H9 (cell line): ENCODE measurements around the gene NPC1. TPM values are rescaled to one million over a fixed set of nuclear protein-coding genes. Genes with fewer than 3 reads are reported as not detected.

Source experiments
- DNase-seq: peaks from one replicate; pipeline ENCODE4 v3.0.0-alpha.2; 2017
- H2AFZ ChIP-seq: one replicate; pipeline ENCODE4 v1.6.1; 2013; ENCODE audit warnings: mild to moderate bottlenecking, low read length, control low read depth, moderate library complexity
- H2AK5ac ChIP-seq: 2 replicates; pipeline ENCODE4 v1.6.1; 2013; ENCODE audit warnings: low read length, control low read depth, mixed read lengths; ENCODE audit not compliant: insufficient read length
- H2BK120ac ChIP-seq: one replicate; pipeline ENCODE4 v1.6.1; 2013; ENCODE audit warnings: low read depth, mild to moderate bottlenecking, low read length, control low read depth, inconsistent platforms; ENCODE audit not compliant: poor library complexity, severe bottlenecking
- H2BK12ac ChIP-seq: 2 replicates; pipeline ENCODE4 v1.6.1; 2013; ENCODE audit warnings: low read length, control low read depth, mixed read lengths, low read depth; ENCODE audit not compliant: insufficient read length
- H2BK15ac ChIP-seq: 2 replicates; pipeline ENCODE4 v1.6.1; 2013; ENCODE audit warnings: low read depth, low read length, control low read depth
- H2BK20ac ChIP-seq: one replicate; pipeline ENCODE4 v1.6.1; 2013; ENCODE audit warnings: low read depth, mild to moderate bottlenecking, low read length, control low read depth, inconsistent platforms; ENCODE audit not compliant: poor library complexity, severe bottlenecking
- H2BK5ac ChIP-seq: 2 replicates; pipeline ENCODE4 v1.6.1; 2013; ENCODE audit warnings: low read length, control low read depth, mixed read lengths; ENCODE audit not compliant: insufficient read length
- H3K14ac ChIP-seq: 2 replicates; pipeline ENCODE4 v1.6.1; 2013; ENCODE audit warnings: low read length, control low read depth; ENCODE audit not compliant: insufficient read depth
- H3K18ac ChIP-seq: 2 replicates; pipeline ENCODE4 v1.6.1; 2013; ENCODE audit warnings: low read depth, mild to moderate bottlenecking, mixed read lengths, low read length, control low read depth; ENCODE audit not compliant: insufficient read length
- H3K23ac ChIP-seq: 2 replicates; pipeline ENCODE4 v1.6.1; 2013; ENCODE audit warnings: low read length, control low read depth, mixed read lengths, low read depth; ENCODE audit not compliant: insufficient read length
- H3K23me2 ChIP-seq: 2 replicates; pipeline ENCODE4 v1.6.1; 2013; ENCODE audit warnings: low read depth, mild to moderate bottlenecking, mixed read lengths, low read length, control low read depth; ENCODE audit not compliant: insufficient read length, poor library complexity, severe bottlenecking
- H3K27ac ChIP-seq: 2 replicates; pipeline ENCODE4 v1.5.1; 2013; ENCODE audit warnings: low read length, control low read depth, mixed read lengths, low read depth; ENCODE audit not compliant: insufficient read length
- H3K27me3 ChIP-seq: 2 replicates; pipeline ENCODE4 v1.6.1; 2013; ENCODE audit warnings: low read length, control low read depth, inconsistent platforms; ENCODE audit not compliant: insufficient read depth
- H3K4ac ChIP-seq: 2 replicates; pipeline ENCODE4 v1.6.1; 2013; ENCODE audit warnings: low read depth, mild to moderate bottlenecking, control low read depth, inconsistent platforms, low read length, moderate library complexity
- H3K4me1 ChIP-seq: 2 replicates; pipeline ENCODE4 v1.6.1; 2013; ENCODE audit warnings: low read length, control low read depth, inconsistent platforms; ENCODE audit not compliant: insufficient read depth
- H3K4me2 ChIP-seq: 2 replicates; pipeline ENCODE4 v1.6.1; 2013; ENCODE audit warnings: low read length, control low read depth, mixed read lengths; ENCODE audit not compliant: insufficient read length, insufficient read depth
- H3K56ac ChIP-seq: 2 replicates; pipeline ENCODE4 v1.6.1; 2013; ENCODE audit warnings: low read depth, mild to moderate bottlenecking, mixed read lengths, low read length, control low read depth; ENCODE audit not compliant: insufficient read length
- H3K79me1 ChIP-seq: 2 replicates; pipeline ENCODE4 v1.6.1; 2013; ENCODE audit warnings: low read depth, mild to moderate bottlenecking, moderate library complexity, low read length, control low read depth, inconsistent platforms; ENCODE audit not compliant: insufficient read depth, poor library complexity, severe bottlenecking
- H3K79me2 ChIP-seq: 2 replicates; pipeline ENCODE4 v1.6.1; 2013; ENCODE audit warnings: low read length, control low read depth, inconsistent platforms; ENCODE audit not compliant: insufficient read depth
- H3K9ac ChIP-seq: 2 replicates; pipeline ENCODE4 v1.6.1; 2013; ENCODE audit warnings: low read length, control low read depth, mixed read lengths; ENCODE audit not compliant: insufficient read length; ENCODE audit errors: extremely low read depth
- H3K9me3 ChIP-seq: one replicate; pipeline ENCODE4 v1.6.1; 2013; ENCODE audit warnings: low read depth, low read length, inconsistent platforms; ENCODE audit not compliant: control insufficient read depth
- H3T11ph ChIP-seq: one replicate; pipeline ENCODE4 v1.6.1; 2013; ENCODE audit warnings: mild to moderate bottlenecking, low read length, control low read depth, inconsistent platforms
- H4K20me1 ChIP-seq: one replicate; pipeline ENCODE4 v1.6.1; 2013; ENCODE audit not compliant: control insufficient read depth, insufficient read length, insufficient read depth
- H4K5ac ChIP-seq: 2 replicates; pipeline ENCODE4 v1.6.1; 2013; ENCODE audit warnings: low read depth, mild to moderate bottlenecking, mixed read lengths, low read length, control low read depth; ENCODE audit not compliant: insufficient read length
- H4K8ac ChIP-seq: replicated peaks from 2 replicates; pipeline ENCODE4 v1.6.1; 2013; ENCODE audit warnings: low read length, control low read depth, mixed read lengths, low read depth; ENCODE audit not compliant: insufficient read length
- H4K91ac ChIP-seq: 2 replicates; pipeline ENCODE4 v1.6.1; 2013; ENCODE audit warnings: low read depth, mild to moderate bottlenecking, moderate library complexity, mixed read lengths, low read length, control low read depth; ENCODE audit not compliant: insufficient read length
- H3K27ac Mint-ChIP-seq, 3 experiments: 2 replicates in 2 of 3; 3 replicates in 1 of 3; pipeline ENCODE4 v1.8.0; 2020 to 2021; ENCODE audit warnings: mixed read lengths in 3 of 3, mild to moderate bottlenecking in 1 of 3, moderate library complexity in 1 of 3
- H3K27me3 Mint-ChIP-seq: 2 replicates; pipeline ENCODE4 v1.8.0; 2021; ENCODE audit warnings: low read depth, mild to moderate bottlenecking, moderate library complexity, mixed read lengths
- H3K36me3 Mint-ChIP-seq, 3 experiments: 2 replicates in 2 of 3; 3 replicates in 1 of 3; pipeline ENCODE4 v1.8.0; 2020 to 2021; ENCODE audit warnings: low read depth in 3 of 3, mixed read lengths in 3 of 3; ENCODE audit not compliant: insufficient read depth in 1 of 3
- H3K4me1 Mint-ChIP-seq, 2 experiments: 2 replicates each; pipeline ENCODE4 v1.8.0; 2020; ENCODE audit warnings: mixed read lengths in 2 of 2
- H3K4me3 Mint-ChIP-seq, 2 experiments: 2 replicates in 1 of 2; 3 replicates in 1 of 2; pipeline ENCODE4 v1.8.0; 2020 to 2021; ENCODE audit warnings: mild to moderate bottlenecking in 2 of 2, mixed read lengths in 2 of 2, moderate library complexity in 1 of 2
- H3K9me3 Mint-ChIP-seq, 2 experiments: 2 replicates in 1 of 2; 3 replicates in 1 of 2; pipeline ENCODE4 v1.8.0; 2020; ENCODE audit warnings: mild to moderate bottlenecking in 2 of 2, mixed read lengths in 2 of 2, moderate library complexity in 1 of 2
- CTCF ChIP-seq: fragments of 200-600 bp; sonication (generic); conservative IDR thresholded peaks from 3 replicates; pipeline ENCODE4 v1.8.0; 2021; ENCODE audit warnings: antibody characterized with exemption, mild to moderate bottlenecking
- WGBS: extraction: QIAGEN DNeasy Blood & Tissue Kit; methylation state at CpG from one replicate; pipeline ENCODE4 v1.1.7; 2013; ENCODE audit warnings: missing lambda C conversion rate, low lambda C conversion rate, mixed read lengths; ENCODE audit not compliant: insufficient read length; ENCODE audit errors: extremely low coverage; 5-methylcytosine and 5-hydroxymethylcytosine counted together
- total RNA-seq: library from RNA; stranded (reverse); gene quantifications from 2 replicates; pipeline ENCODE4 v1.2.1, GENCODE V29; 2021

The NPC1 gene
- total RNA-seq, 1 experiment from 2014 or later = 24.2 TPM

GRCh38 chr18:23565916-23566547 lies 20.3 kb downstream of the NPC1 start:
- Histone ChIP-seq H3K4me1 (no peaks in the 10 kb centered on the region), H3K79me1 (no peaks in the 10 kb centered on the region), H3K18ac (no peak overlapping the region), H2BK15ac (no peak overlapping the region), H3K23me2 (no peaks in the 10 kb centered on the region), H2BK12ac (no peak overlapping the region), H3K56ac (no peak overlapping the region), H4K20me1 (no peaks in the 10 kb centered on the region), H2AFZ (no peak overlapping the region), H2BK5ac (no peak overlapping the region), H4K91ac (no peak overlapping the region), H3K4me2 (no peak overlapping the region), H3K23ac (no peak overlapping the region), H4K5ac (no peak overlapping the region), H3K9me3 (no peaks in the 10 kb centered on the region), H2BK20ac (no peak overlapping the region), H3K27me3 (no peaks in the 10 kb centered on the region), H3K14ac (no peak overlapping the region), H2AK5ac (no peak overlapping the region), H3T11ph (no peak overlapping the region), H3K79me2 (no peaks in the 10 kb centered on the region), H2BK120ac (no peak overlapping the region), H3K4ac (no peak overlapping the region), H3K9ac (no peak overlapping the region), H3K27ac (no peak overlapping the region), H4K8ac (no peak overlapping the region)
- no peak for TF ChIP-seq CTCF
- H3K9me3 Mint-ChIP-seq = no peaks in the 10 kb centered on the region
- no peaks in the 10 kb centered on the region for H3K4me1 Mint-ChIP-seq
- H3K27ac Mint-ChIP-seq = no peak overlapping the region
- H3K4me3 Mint-ChIP-seq = no peak overlapping the region
- H3K36me3 Mint-ChIP-seq = peaks cover 18 to 62% (median 44%) of the 10 kb centered on the region in 3 experiments; a peak in 6 of 7 replicates
- DNase-seq = no peak
- WGBS = no CpG with 5 or more reads among the region's 3 CpGs
- H3K27me3 Mint-ChIP-seq = no peaks in the 10 kb centered on the region
